ENCODE measurements around the gene USP3.

Gene USP3

DNA sequence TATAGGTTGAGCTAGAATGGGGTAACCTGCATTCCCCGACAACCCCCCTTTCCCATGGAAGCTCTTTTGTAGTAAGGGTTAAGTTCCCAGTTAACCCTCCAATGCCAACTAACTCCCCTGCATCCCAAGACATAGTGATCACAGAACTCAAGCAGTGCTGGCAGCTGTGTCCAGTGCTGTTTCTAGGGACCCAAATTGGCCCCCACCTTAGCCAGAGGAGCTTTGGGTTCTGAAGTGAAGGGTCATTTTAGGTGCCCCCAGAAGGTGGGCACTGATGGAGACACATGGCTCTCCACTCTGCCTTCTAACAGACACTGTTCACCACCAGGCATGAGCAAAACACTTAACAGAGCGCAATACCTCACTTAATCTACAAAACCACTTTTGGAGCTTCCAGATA, 99.9 kb downstream of the USP3 start:
- Histone ChIP-seq H3K14ac (ENCODE audit: low read length) (no peak overlapping the region), H3K79me2 (ENCODE audit: control insufficient read depth, insufficient read depth, low read length, poor library complexity) (peaks cover 4% of the 10 kb centered on the region), H3K79me1 (ENCODE audit: low read length) (peaks cover 6% of the 10 kb centered on the region), H2AFZ (ENCODE audit: insufficient read depth, low read length, poor library complexity) (no peak overlapping the region), H2AK5ac (ENCODE audit: low read length) (no peak overlapping the region), H3K27me3 (ENCODE audit: insufficient read depth, low read length) (no peaks in the 10 kb centered on the region), H3K9me3 (ENCODE audit: insufficient read depth, low read depth, low read length) (no peaks in the 10 kb centered on the region), H3K27ac (ENCODE audit: low read depth, low read length) (no peak overlapping the region), H3K4ac (ENCODE audit: low read depth, low read length) (no peak overlapping the region), H4K8ac (ENCODE audit: low read depth, low read length) (no peak overlapping the region), H2BK12ac (ENCODE audit: low read length) (no peak overlapping the region), H3K36me3 (ENCODE audit: control insufficient read depth in 1 of 2, insufficient read depth in 2 of 2, low read length in 2 of 2) (peaks cover 27 to 29% of the 10 kb centered on the region in 2 experiments), H2BK120ac (ENCODE audit: insufficient read depth, low read length, poor library complexity) (no peak overlapping the region), H3K4me1 (ENCODE audit: control insufficient read depth in 1 of 2, insufficient read depth in 2 of 2, low read length in 2 of 2) (peaks cover 7 to 9% of the 10 kb centered on the region in 2 experiments), H3K4me3 (ENCODE audit: low read depth, low read length) (no peak overlapping the region), H3K18ac (ENCODE audit: low read length) (no peak overlapping the region), H2BK5ac (ENCODE audit: low read depth, low read length, poor library complexity) (no peak overlapping the region), H4K12ac (ENCODE audit: low read depth, low read length) (no peak overlapping the region), H4K91ac (ENCODE audit: low read depth, low read length) (no peak overlapping the region), H3K23ac (ENCODE audit: low read length) (no peak overlapping the region), H3K9ac (ENCODE audit: low read length) (no peak overlapping the region), H3K4me2 (ENCODE audit: low read length) (no peak overlapping the region)
- no CpG with 5 or more reads among the region's 2 CpGs for WGBS (ENCODE audit: extremely low coverage, insufficient coverage, insufficient read length)
- DNase-seq: no peak

DNA sequence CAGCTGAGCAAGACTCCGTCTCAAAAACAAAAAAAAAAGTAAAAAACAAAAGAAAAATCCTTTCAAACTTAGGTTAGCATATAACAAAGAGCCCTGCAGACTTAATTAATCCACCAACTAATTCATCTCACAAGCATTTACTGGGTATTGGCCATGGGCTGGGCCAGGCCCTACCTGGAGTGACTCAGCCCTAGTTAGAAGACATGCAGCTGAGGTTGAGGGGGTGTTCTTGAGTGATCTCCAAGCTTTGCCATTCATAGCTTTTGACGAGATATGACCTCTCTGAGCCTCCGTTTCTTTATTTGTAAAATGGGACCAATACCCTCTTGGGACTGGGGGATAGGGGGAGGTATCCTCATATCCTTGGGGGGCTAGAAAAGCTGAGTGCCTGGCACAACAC, 100.6 kb downstream of the USP3 start:
- H3K27me3 ChIP-seq (ENCODE audit: insufficient read depth, low read length): no peaks in the 10 kb centered on the region
- no peak overlapping the region for H2AK5ac ChIP-seq (ENCODE audit: low read length)
- H4K91ac ChIP-seq (ENCODE audit: low read depth, low read length): no peak overlapping the region
- H3K79me1 ChIP-seq (ENCODE audit: low read length): peaks cover 6% of the 10 kb centered on the region
- H4K8ac ChIP-seq (ENCODE audit: low read depth, low read length): no peak overlapping the region
- WGBS (ENCODE audit: extremely low coverage, insufficient coverage, insufficient read length): no CpG with 5 or more reads among the region's 3 CpGs
- no peak overlapping the region for H3K9ac ChIP-seq (ENCODE audit: low read length)
- H3K4me3 ChIP-seq (ENCODE audit: low read depth, low read length): no peak overlapping the region
- peaks cover 4% of the 10 kb centered on the region for H3K79me2 ChIP-seq (ENCODE audit: control insufficient read depth, insufficient read depth, low read length, poor library complexity)
- H3K36me3 ChIP-seq (ENCODE audit: control insufficient read depth in 1 of 2, insufficient read depth in 2 of 2, low read length in 2 of 2): peaks cover 31 to 33% of the 10 kb centered on the region in 2 experiments
- no peak overlapping the region for H3K4me2 ChIP-seq (ENCODE audit: low read length)
- H3K27ac ChIP-seq (ENCODE audit: low read depth, low read length): no peak overlapping the region
- H3K4me1 ChIP-seq (ENCODE audit: control insufficient read depth in 1 of 2, insufficient read depth in 2 of 2, low read length in 2 of 2): peaks cover 6 to 7% of the 10 kb centered on the region in 2 experiments
- no peak overlapping the region for H3K18ac ChIP-seq (ENCODE audit: low read length)
- DNase-seq: no peak
- H2BK5ac ChIP-seq (ENCODE audit: low read depth, low read length, poor library complexity): no peak overlapping the region
- no peak overlapping the region for H2AFZ ChIP-seq (ENCODE audit: insufficient read depth, low read length, poor library complexity)
- H3K4ac ChIP-seq (ENCODE audit: low read depth, low read length): no peak overlapping the region
- H2BK120ac ChIP-seq (ENCODE audit: insufficient read depth, low read length, poor library complexity): no peak overlapping the region
- no peak overlapping the region for H4K12ac ChIP-seq (ENCODE audit: low read depth, low read length)
- H2BK12ac ChIP-seq (ENCODE audit: low read length): no peak overlapping the region
- H3K23ac ChIP-seq (ENCODE audit: low read length): no peak overlapping the region
- no peaks in the 10 kb centered on the region for H3K9me3 ChIP-seq (ENCODE audit: insufficient read depth, low read depth, low read length)
- no peak overlapping the region for H3K14ac ChIP-seq (ENCODE audit: low read length)

DNA sequence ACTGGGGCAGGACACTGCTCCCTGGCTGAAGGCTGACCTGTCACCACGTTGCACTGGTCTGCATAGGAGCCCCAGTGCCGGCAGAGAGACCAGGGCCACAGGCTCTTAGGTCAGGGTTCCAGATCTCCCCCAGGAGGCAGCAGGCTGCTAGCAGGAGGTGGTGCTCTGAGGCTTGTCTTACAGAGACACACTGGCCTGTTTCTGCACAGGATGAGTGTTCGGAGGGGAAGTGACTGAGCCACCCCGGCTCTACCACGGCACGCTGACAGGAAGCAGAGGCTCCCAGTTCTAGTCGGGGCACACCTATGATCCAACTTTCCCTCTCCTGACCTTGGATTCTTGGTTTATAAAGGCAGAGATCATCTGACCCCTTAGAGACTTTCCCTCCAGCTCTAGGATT, 101.4 kb downstream of the USP3 start:
- Histone ChIP-seq H2BK120ac (ENCODE audit: insufficient read depth, low read length, poor library complexity) (no peak overlapping the region), H2BK12ac (ENCODE audit: low read length) (no peak overlapping the region), H3K4me1 (ENCODE audit: control insufficient read depth in 1 of 2, insufficient read depth in 2 of 2, low read length in 2 of 2) (peaks cover 3% of the 10 kb centered on the region in 2 experiments), H2BK5ac (ENCODE audit: low read depth, low read length, poor library complexity) (no peak overlapping the region), H2AK5ac (ENCODE audit: low read length) (no peak overlapping the region), H3K9me3 (ENCODE audit: insufficient read depth, low read depth, low read length) (no peaks in the 10 kb centered on the region), H2AFZ (ENCODE audit: insufficient read depth, low read length, poor library complexity) (no peak overlapping the region), H3K4me2 (ENCODE audit: low read length) (no peak overlapping the region), H4K91ac (ENCODE audit: low read depth, low read length) (no peak overlapping the region), H3K4me3 (ENCODE audit: low read depth, low read length) (no peak overlapping the region), H3K4ac (ENCODE audit: low read depth, low read length) (no peak overlapping the region), H4K8ac (ENCODE audit: low read depth, low read length) (no peak overlapping the region), H3K36me3 (ENCODE audit: control insufficient read depth in 1 of 2, insufficient read depth in 2 of 2, low read length in 2 of 2) (peaks cover 31 to 39% of the 10 kb centered on the region in 2 experiments), H3K14ac (ENCODE audit: low read length) (no peak overlapping the region), H3K23ac (ENCODE audit: low read length) (no peak overlapping the region), H3K27ac (ENCODE audit: low read depth, low read length) (no peak overlapping the region), H3K79me1 (ENCODE audit: low read length) (peaks cover 4% of the 10 kb centered on the region), H3K9ac (ENCODE audit: low read length) (no peak overlapping the region), H4K12ac (ENCODE audit: low read depth, low read length) (no peak overlapping the region), H3K18ac (ENCODE audit: low read length) (no peak overlapping the region), H3K79me2 (ENCODE audit: control insufficient read depth, insufficient read depth, low read length, poor library complexity) (peaks cover 1% of the 10 kb centered on the region), H3K27me3 (ENCODE audit: insufficient read depth, low read length) (no peaks in the 10 kb centered on the region)
- no peak for DNase-seq
- WGBS (ENCODE audit: extremely low coverage, insufficient coverage, insufficient read length): no CpG with 5 or more reads among the region's 7 CpGs

DNA sequence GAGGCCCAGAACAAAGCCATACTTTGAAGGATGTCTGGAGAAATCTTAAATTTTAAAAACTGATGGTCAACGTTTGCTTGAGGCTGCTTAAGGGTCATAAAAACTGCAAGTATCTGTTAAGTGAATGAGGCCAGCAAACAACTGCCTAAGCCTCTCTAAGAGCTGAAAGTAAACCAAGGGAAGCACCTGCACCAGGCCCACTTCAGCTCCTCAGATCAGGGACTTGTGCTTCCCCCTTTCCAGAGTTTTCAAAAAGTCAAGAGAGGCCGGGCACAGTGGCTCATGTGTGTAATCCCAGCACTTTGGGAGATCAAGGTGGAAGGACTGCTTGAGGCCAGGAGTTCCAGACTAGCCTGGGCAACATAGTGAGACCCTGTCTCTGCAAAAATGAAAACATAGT, 101.9 kb downstream of the USP3 start:
- Histone ChIP-seq H2BK5ac (ENCODE audit: low read depth, low read length, poor library complexity) (no peak overlapping the region), H4K12ac (ENCODE audit: low read depth, low read length) (no peak overlapping the region), H3K4me1 (ENCODE audit: control insufficient read depth in 1 of 2, insufficient read depth in 2 of 2, low read length in 2 of 2) (peaks cover 3% of the 10 kb centered on the region in 2 experiments), H3K23ac (ENCODE audit: low read length) (no peak overlapping the region), H2AFZ (ENCODE audit: insufficient read depth, low read length, poor library complexity) (no peak overlapping the region), H3K14ac (ENCODE audit: low read length) (no peak overlapping the region), H2BK120ac (ENCODE audit: insufficient read depth, low read length, poor library complexity) (no peak overlapping the region), H3K9ac (ENCODE audit: low read length) (no peak overlapping the region), H3K36me3 (ENCODE audit: control insufficient read depth in 1 of 2, insufficient read depth in 2 of 2, low read length in 2 of 2) (peaks cover 32 to 42% of the 10 kb centered on the region in 2 experiments), H3K27ac (ENCODE audit: low read depth, low read length) (no peak overlapping the region), H3K79me1 (ENCODE audit: low read length) (no peaks in the 10 kb centered on the region), H3K4me2 (ENCODE audit: low read length) (no peak overlapping the region), H3K9me3 (ENCODE audit: insufficient read depth, low read depth, low read length) (no peaks in the 10 kb centered on the region), H3K27me3 (ENCODE audit: insufficient read depth, low read length) (no peaks in the 10 kb centered on the region), H3K18ac (ENCODE audit: low read length) (no peak overlapping the region), H2AK5ac (ENCODE audit: low read length) (no peak overlapping the region), H4K91ac (ENCODE audit: low read depth, low read length) (no peak overlapping the region), H3K79me2 (ENCODE audit: control insufficient read depth, insufficient read depth, low read length, poor library complexity) (no peaks in the 10 kb centered on the region), H4K8ac (ENCODE audit: low read depth, low read length) (no peak overlapping the region), H2BK12ac (ENCODE audit: low read length) (no peak overlapping the region), H3K4me3 (ENCODE audit: low read depth, low read length) (no peak overlapping the region), H3K4ac (ENCODE audit: low read depth, low read length) (no peak overlapping the region)
- DNase-seq: no peak
- WGBS (ENCODE audit: extremely low coverage, insufficient coverage, insufficient read length): no CpG with 5 or more reads among the region's 2 CpGs
